GM10266 (cell line): ENCODE data around the gene VSX1.

Source experiments
- DNase-seq: peaks from one replicate; pipeline ENCODE4 v3.0.0; 2012; ENCODE audit errors: extremely low spot score
- CTCF ChIP-seq: IDR thresholded peaks from 2 replicates; pipeline ENCODE4 v1.5.1; 2012; ENCODE audit warnings: mild to moderate bottlenecking, low read depth; ENCODE audit not compliant: control insufficient read depth, insufficient read depth; ENCODE audit errors: missing control alignments

Gene VSX1

GRCh38 chr20:25037288-25038102 lies 44.4 kb downstream of the VSX1 start:
- DNase-seq, result no peak
- TF ChIP-seq CTCF, result no peak

GRCh38 chr20:25036331-25036936 lies 45.5 kb downstream of the VSX1 start:
- no peak for DNase-seq
- TF ChIP-seq CTCF, result no peak

- no peak for DNase-seq
- no peak for TF ChIP-seq CTCF
Observed at GRCh38 chr20:25035921-25036320, 46.0 kb downstream of the VSX1 start.

GRCh38 chr20:25033924-25034300 lies 48.0 kb downstream of the VSX1 start:
- no peak for TF ChIP-seq CTCF
- DNase-seq, result no peak

- TF ChIP-seq CTCF, result no peak
- DNase-seq, result no peak
Observed at GRCh38 chr20:25033265-25033923, 48.5 kb downstream of the VSX1 start.

GRCh38 chr20:25032478-25033264 lies 49.3 kb downstream of the VSX1 start:
- no peak for TF ChIP-seq CTCF
- DNase-seq, result no peak
